ACHN (cell line): Measurements from ENCODE around the gene NXNL1.

Experiments
- DNase-seq: peaks from one replicate; pipeline ENCODE4 v3.0.0-alpha.2; 2015
- in situ Hi-C: cut with HindIII; loops from 2 replicates; pipeline ENCODE4 v1.10.0; 2017; ENCODE audit warnings: low sequenced_read_pairs, low pct_ligation_motif_present, low pct_unique_long_range_greater_than_20kb

The NXNL1 gene

GRCh38 chr19:17468302-17469091 is 7.8 kb upstream of the NXNL1 start:
- no peak for DNase-seq
- in situ Hi-C loops: no loop called here

GRCh38 chr19:17467471-17468301 is 7.0 kb upstream of the NXNL1 start:
- in situ Hi-C loops: no loop called here
- DNase-seq: no peak

GRCh38 chr19:17466487-17466850 is 5.7 kb upstream of the NXNL1 start:
- no peak for DNase-seq
- in situ Hi-C loops: no loop called here

GRCh38 chr19:17458970-17459369 is 1.8 kb downstream of the NXNL1 start:
- no peak for DNase-seq
- in situ Hi-C loops: no loop called here

GRCh38 chr19:17457616-17458015 is 3.1 kb downstream of the NXNL1 start:
- in situ Hi-C loops: no loop called here
- no peak for DNase-seq

- no peak for DNase-seq
- in situ Hi-C loops: no loop called here
Measured at GRCh38 chr19:17456127-17456526, 4.6 kb downstream of the NXNL1 start.

GRCh38 chr19:17455308-17456123 is 5.2 kb downstream of the NXNL1 start:
- DNase-seq: no peak
- in situ Hi-C loops: no loop called here

GRCh38 chr19:17454576-17455071 is 6.1 kb downstream of the NXNL1 start:
- in situ Hi-C loops: no loop called here
- DNase-seq: no peak

GRCh38 chr19:17451820-17452219 is 8.9 kb downstream of the NXNL1 start:
- in situ Hi-C loops: no loop called here
- no peak for DNase-seq

GRCh38 chr19:17450264-17451075 is 10.3 kb downstream of the NXNL1 start:
- in situ Hi-C loops: no loop called here
- DNase-seq: no peak

GRCh38 chr19:17448131-17448967 is 12.4 kb downstream of the NXNL1 start, which contains the start of gene TMEM221:
Gene TMEM221, minus strand, starts transcription at chr19:17448668. Its CDS starts 206 bp downstream, at chr19:17448462.
- peak; percentile 43 for DNase-seq
- in situ Hi-C loops: no loop called here

- DNase-seq: no peak
- in situ Hi-C loops: no loop called here
Measured at GRCh38 chr19:17447704-17448130, 13.0 kb downstream of the NXNL1 start.

GRCh38 chr19:17445526-17446165 is 15.1 kb downstream of the NXNL1 start:
- in situ Hi-C loops: no loop called here

GRCh38 chr19:17441241-17442021 is 19.3 kb downstream of the NXNL1 start:
- in situ Hi-C loops: no loop called here
- DNase-seq: peak; percentile 23

More at GRCh38 chr19:17445526-17446165, 15.1 kb downstream of the NXNL1 start:
- DNase-seq: no peak

- in situ Hi-C loops: no loop called here
- DNase-seq: no peak
Measured at GRCh38 chr19:17436874-17437267, 23.9 kb downstream of the NXNL1 start.
